Measurements from ENCODE around the gene LGR6. TPM values are rescaled to one million over a fixed set of nuclear protein-coding genes. Genes with fewer than 3 reads are reported as not detected.

The LGR6 gene
- total and polyA plus RNA-seq, 2 of the 8 experiments (the other 6 are each of a cell fraction or from before 2014, with no cell fraction given) = 0.50 to 1.0 TPM

DNA sequence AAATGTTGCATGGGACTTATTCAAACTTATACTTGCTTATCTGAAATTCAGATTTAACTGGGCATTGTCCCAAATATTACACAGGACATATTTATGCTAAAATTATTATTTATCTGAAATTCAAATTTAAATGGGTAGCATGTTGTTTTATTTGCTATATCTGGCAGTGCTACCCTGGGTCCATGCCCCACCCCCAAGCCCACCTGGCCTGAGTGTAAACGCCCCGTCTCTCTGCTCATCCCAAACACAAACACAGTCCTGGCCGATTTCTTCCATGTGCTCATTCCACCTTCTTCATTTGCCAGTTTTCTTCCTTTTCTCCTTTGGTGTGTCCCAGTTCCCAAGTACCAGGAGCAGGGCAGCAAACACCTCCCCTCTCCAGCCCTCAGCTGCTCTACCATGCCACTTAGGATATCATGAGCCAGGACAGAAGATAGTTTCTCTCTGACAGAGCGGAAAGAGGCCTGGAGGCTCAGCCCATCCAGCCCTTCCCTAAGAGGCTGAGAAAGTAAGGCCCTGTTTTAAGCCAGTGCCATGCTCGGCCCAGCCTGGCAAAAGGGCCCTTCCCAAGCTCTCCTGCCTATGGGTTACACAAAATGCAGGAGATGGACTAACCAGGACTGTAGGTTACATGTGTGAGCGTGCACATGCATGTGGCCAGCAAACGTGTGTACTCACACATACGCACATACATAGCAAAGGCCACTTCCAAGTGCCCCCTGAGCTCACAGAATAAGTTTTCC lies 78.7 kb downstream of the LGR6 start:
- Histone ChIP-seq H3K23me2 (ENCODE audit: low read depth, low read length) (no peaks in the 10 kb centered on the region), H3K4ac (replicated peaks; ENCODE audit: insufficient read length, low read depth, low read length) (no peak overlapping the region), H2BK5ac (ENCODE audit: low read depth, low read length) (no peak overlapping the region), H3K56ac (replicated peaks; ENCODE audit: insufficient read length, low read depth, low read length) (no peak overlapping the region), H3K27ac (ENCODE audit: low read depth, low read length) (no peak overlapping the region), H3K4me1 (replicated peaks in 1 of 4; ENCODE audit: control insufficient read depth in 3 of 4, insufficient read depth in 4 of 4, low read length in 3 of 4) (no peaks in the 10 kb centered on the region), H4K20me1 (replicated peaks in 1 of 2; ENCODE audit: control insufficient read depth in 1 of 2, insufficient read depth in 2 of 2, low read length in 2 of 2) (no peaks in the 10 kb centered on the region), H3K79me1 (ENCODE audit: low read depth, low read length) (no peaks in the 10 kb centered on the region), H3K14ac (ENCODE audit: insufficient read length) (no peak overlapping the region), H3K4me2 (ENCODE audit: insufficient read depth in 1 of 2, low read depth in 2 of 2, low read length in 2 of 2) (no peak overlapping the region), H3K9ac (replicated peaks in 1 of 4; ENCODE audit: extremely low read depth in 1 of 4, low read depth in 3 of 4, low read length in 3 of 4) (no peak overlapping the region), H2AFZ (ENCODE audit: low read length) (no peak overlapping the region), H4K5ac (ENCODE audit: insufficient read length, low read depth, low read length) (no peak overlapping the region), H3K36me3 (ENCODE audit: control insufficient read depth in 2 of 4, insufficient read depth in 4 of 4, low read length in 3 of 4) (no peaks in the 10 kb centered on the region), H2BK120ac (replicated peaks; ENCODE audit: low read depth, low read length) (no peak overlapping the region), H2BK12ac (ENCODE audit: low read depth, low read length) (no peak overlapping the region), H2BK20ac (ENCODE audit: low read length) (no peak overlapping the region), H4K8ac (ENCODE audit: extremely low read depth, insufficient read depth, low read length) (no peak overlapping the region; the same call in 1 of the 2 replicates), H3K27me3 (replicated peaks in 1 of 4; ENCODE audit: control insufficient read depth in 3 of 4, extremely low read depth in 1 of 4, insufficient read depth in 3 of 4, low read length in 3 of 4) (no peaks in the 10 kb centered on the region), H3K9me3 (ENCODE audit: insufficient read depth in 2 of 2, low read depth in 1 of 2, low read length in 1 of 2) (no peaks in the 10 kb centered on the region), H3K4me3 (ENCODE audit: extremely low read depth in 1 of 4, insufficient read depth in 2 of 4, low read depth in 3 of 4, low read length in 4 of 4) (no peak overlapping the region), H4K91ac (replicated peaks; ENCODE audit: insufficient read length, low read length) (no peak overlapping the region), H3K18ac (ENCODE audit: extremely low read depth, low read length) (no peak overlapping the region), H3K79me2 (ENCODE audit: control insufficient read depth in 1 of 2, insufficient read depth in 2 of 2, low read length in 2 of 2) (no peaks in the 10 kb centered on the region), H2AK5ac (ENCODE audit: low read depth, low read length) (no peak overlapping the region), H3K23ac (ENCODE audit: insufficient read length) (no peak overlapping the region), H2BK15ac (ENCODE audit: low read length) (no peak overlapping the region)
- CTCF ChIA-PET (ENCODE audit: partially characterized antibody) = interaction anchor here (0.6 to 4.0 kb wide), 19 partner anchors 8 to 300 kb away, joined by 3 to 15 read pairs (median 3); no protein-coding TSS in a partner anchor
- WGBS, 2 experiments (ENCODE audit: extremely low coverage in 1 of 2, insufficient coverage in 1 of 2, insufficient read length in 1 of 2, insufficient replicate concordance in 2 of 2, low coverage in 1 of 2, low lambda C conversion rate in 2 of 2, missing lambda C conversion rate in 1 of 2) = 85% methylated on average over 8 of the region's 8 CpGs; no CpG with 5 or more reads in 1 of the 2 experiments
- no peak for FAIRE-seq
- POLR2A ChIA-PET (ENCODE audit: partially characterized antibody) = no interaction called here
- peak in 1 of 2 experiments; percentile 37 for DNase-seq (ENCODE audit: low read depth in 1 of 2, low spot score in 2 of 2)
- TF ChIP-seq NRF1 (IDR thresholded peaks at IDR 0.05; ENCODE audit: low read depth, low read length) = no peak
